Gastroesophageal sphincter (tissue), 3 donors: ENCODE results near the gene OR2AT4.

Experiments
- CTCF ChIP-seq, 4 experiments: fragments of 200-600 bp in 2 of 4; fragments of 450-650 bp in 2 of 4; sonication (generic) in 1 of 4; IDR thresholded peaks; one replicate each; pipeline ENCODE4 v1.5.1; 2017 to 2019; ENCODE audit warnings: antibody characterized with exemption in 4 of 4, mild to moderate bottlenecking in 2 of 4, moderate library complexity in 2 of 4
- POLR2A ChIP-seq, 2 donors: fragments of 450-650 bp; IDR thresholded peaks; one replicate each; pipeline ENCODE4 v1.6.1; 2017; ENCODE audit warnings: antibody characterized with exemption in 2 of 2, mild to moderate bottlenecking in 2 of 2, moderate library complexity in 1 of 2

GRCh38 chr11:75059299-75059698, 37.4 kb downstream of the OR2AT4 start:
- TF ChIP-seq POLR2A (IDR thresholded peaks at IDR 0.05) (no peak), CTCF (IDR thresholded peaks at IDR 0.05) (no peak)
